Astrocyte (in vitro differentiated cells and primary cell): ENCODE data around the gene IWS1.

Experiments
- CTCF ChIP-seq: IDR thresholded peaks from 2 replicates; pipeline ENCODE4 v1.5.1; 2011; ENCODE audit warnings: low read depth, mild to moderate bottlenecking, inconsistent platforms, low read length, moderate library complexity; ENCODE audit not compliant: insufficient read depth
- EZH2 ChIP-seq: IDR thresholded peaks from 2 replicates; pipeline ENCODE4 v1.6.1; 2012; ENCODE audit warnings: mild to moderate bottlenecking, low read length, inconsistent platforms; ENCODE audit not compliant: insufficient read depth

GRCh38 chr2:127528487-127528886 is 2.2 kb upstream of the IWS1 start:
- TF ChIP-seq EZH2 (no peak), CTCF (no peak)
